OCI-LY3 (cell line): ENCODE data around the gene KIAA1328.

Experiments
- CTCF ChIP-seq: fragments of 200-600, 300-600 bp; sonication (generic); IDR thresholded peaks from 2 replicates; pipeline ENCODE4 v1.5.1; 2014; ENCODE audit warnings: antibody characterized with exemption, low read length, low read depth
- EZH2phosphoT487 ChIP-seq: fragments of 200-600 bp; shearing (Covaris generic); IDR thresholded peaks from 2 replicates; pipeline ENCODE4 v1.6.1; 2018; ENCODE audit warnings: antibody characterized with exemption, mixed run types, low read depth

GRCh38 chr18:36813824-36814223 is 15.1 kb upstream of the KIAA1328 start:
- TF ChIP-seq CTCF (no peak), EZH2phosphoT487 (no peak)
